A673 (cell line): ENCODE measurements around the gene VRK2.

Experiments used
- EZH2 ChIP-seq: fragments of 200-600 bp; sonication (generic); IDR thresholded peaks from 2 replicates; pipeline ENCODE4 v1.6.1; 2017; ENCODE audit warnings: borderline replicate concordance, low read depth, mild to moderate bottlenecking, mixed read lengths, antibody characterized with exemption, low read length; ENCODE audit not compliant: poor library complexity, severe bottlenecking
- TF ChIP-seq, protein P1 (sequence below): fragments of 300-800, 200-600 bp; sonication (generic); conservative IDR thresholded peaks from 2 replicates; pipeline ENCODE4 v1.5.1; 2017; ENCODE audit warnings: low read depth, mild to moderate bottlenecking, antibody characterized with exemption, low read length, moderate library complexity, mixed read lengths

DNA sequence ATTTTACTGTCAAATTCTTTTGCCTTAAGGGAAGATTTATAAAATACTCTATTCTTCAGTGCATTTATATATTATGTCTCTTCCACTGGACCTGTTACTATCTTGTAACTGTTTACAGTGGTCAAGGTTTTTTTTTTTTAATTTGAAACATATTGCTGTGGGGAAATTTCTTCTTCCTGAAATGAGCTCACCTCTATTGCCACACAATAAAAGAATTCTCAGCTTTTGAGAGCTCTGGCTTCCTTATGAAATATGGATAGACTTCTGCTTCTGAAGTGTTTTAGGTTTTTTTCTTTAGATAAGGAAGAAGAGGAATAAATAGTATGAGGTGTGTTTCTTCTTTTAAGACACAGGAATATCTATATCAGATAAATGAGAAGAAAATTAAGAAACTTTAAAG, 7.7 kb downstream of the VRK2 start:
- TF ChIP-seq, protein P1, sequence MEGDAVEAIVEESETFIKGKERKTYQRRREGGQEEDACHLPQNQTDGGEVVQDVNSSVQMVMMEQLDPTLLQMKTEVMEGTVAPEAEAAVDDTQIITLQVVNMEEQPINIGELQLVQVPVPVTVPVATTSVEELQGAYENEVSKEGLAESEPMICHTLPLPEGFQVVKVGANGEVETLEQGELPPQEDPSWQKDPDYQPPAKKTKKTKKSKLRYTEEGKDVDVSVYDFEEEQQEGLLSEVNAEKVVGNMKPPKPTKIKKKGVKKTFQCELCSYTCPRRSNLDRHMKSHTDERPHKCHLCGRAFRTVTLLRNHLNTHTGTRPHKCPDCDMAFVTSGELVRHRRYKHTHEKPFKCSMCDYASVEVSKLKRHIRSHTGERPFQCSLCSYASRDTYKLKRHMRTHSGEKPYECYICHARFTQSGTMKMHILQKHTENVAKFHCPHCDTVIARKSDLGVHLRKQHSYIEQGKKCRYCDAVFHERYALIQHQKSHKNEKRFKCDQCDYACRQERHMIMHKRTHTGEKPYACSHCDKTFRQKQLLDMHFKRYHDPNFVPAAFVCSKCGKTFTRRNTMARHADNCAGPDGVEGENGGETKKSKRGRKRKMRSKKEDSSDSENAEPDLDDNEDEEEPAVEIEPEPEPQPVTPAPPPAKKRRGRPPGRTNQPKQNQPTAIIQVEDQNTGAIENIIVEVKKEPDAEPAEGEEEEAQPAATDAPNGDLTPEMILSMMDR = no peak
- no peak for TF ChIP-seq EZH2
